Mesenteric fat pad (tissue), 1 donor: Measurements from ENCODE around the gene KTN1. TPM values are rescaled to one million over a fixed set of nuclear protein-coding genes. Genes with fewer than 3 reads are reported as not detected.

Experiments
- DNase-seq: peaks from one replicate; pipeline ENCODE4 v3.0.0-alpha.2; 2020; ENCODE audit warnings: low spot score
- long read RNA-seq: library from polyadenylated mRNA; unstranded; transcript quantifications from one replicate; pipeline ENCODE4 v2.0.0, GENCODE V29; 2020
- total RNA-seq: library from RNA; stranded (reverse); fragmentation: NEBNext Ultra II Directional; extraction: Animal tissue kit (Norgen Biotek cat#: 25700); gene quantifications from one replicate; pipeline ENCODE4 v1.2.1, GENCODE V29; 2021
- donor health status: DM: yes; HTN: yes; CAD: no.

The KTN1 gene, protein sequence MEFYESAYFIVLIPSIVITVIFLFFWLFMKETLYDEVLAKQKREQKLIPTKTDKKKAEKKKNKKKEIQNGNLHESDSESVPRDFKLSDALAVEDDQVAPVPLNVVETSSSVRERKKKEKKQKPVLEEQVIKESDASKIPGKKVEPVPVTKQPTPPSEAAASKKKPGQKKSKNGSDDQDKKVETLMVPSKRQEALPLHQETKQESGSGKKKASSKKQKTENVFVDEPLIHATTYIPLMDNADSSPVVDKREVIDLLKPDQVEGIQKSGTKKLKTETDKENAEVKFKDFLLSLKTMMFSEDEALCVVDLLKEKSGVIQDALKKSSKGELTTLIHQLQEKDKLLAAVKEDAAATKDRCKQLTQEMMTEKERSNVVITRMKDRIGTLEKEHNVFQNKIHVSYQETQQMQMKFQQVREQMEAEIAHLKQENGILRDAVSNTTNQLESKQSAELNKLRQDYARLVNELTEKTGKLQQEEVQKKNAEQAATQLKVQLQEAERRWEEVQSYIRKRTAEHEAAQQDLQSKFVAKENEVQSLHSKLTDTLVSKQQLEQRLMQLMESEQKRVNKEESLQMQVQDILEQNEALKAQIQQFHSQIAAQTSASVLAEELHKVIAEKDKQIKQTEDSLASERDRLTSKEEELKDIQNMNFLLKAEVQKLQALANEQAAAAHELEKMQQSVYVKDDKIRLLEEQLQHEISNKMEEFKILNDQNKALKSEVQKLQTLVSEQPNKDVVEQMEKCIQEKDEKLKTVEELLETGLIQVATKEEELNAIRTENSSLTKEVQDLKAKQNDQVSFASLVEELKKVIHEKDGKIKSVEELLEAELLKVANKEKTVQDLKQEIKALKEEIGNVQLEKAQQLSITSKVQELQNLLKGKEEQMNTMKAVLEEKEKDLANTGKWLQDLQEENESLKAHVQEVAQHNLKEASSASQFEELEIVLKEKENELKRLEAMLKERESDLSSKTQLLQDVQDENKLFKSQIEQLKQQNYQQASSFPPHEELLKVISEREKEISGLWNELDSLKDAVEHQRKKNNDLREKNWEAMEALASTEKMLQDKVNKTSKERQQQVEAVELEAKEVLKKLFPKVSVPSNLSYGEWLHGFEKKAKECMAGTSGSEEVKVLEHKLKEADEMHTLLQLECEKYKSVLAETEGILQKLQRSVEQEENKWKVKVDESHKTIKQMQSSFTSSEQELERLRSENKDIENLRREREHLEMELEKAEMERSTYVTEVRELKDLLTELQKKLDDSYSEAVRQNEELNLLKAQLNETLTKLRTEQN (N-terminal part only)
- total RNA-seq, result 159 TPM
- long read RNA-seq, partial matches to known transcripts, result 34 of 37 reads
- long read RNA-seq, other reads (novel, unspliced or antisense), result 3 of 37 reads

DNA sequence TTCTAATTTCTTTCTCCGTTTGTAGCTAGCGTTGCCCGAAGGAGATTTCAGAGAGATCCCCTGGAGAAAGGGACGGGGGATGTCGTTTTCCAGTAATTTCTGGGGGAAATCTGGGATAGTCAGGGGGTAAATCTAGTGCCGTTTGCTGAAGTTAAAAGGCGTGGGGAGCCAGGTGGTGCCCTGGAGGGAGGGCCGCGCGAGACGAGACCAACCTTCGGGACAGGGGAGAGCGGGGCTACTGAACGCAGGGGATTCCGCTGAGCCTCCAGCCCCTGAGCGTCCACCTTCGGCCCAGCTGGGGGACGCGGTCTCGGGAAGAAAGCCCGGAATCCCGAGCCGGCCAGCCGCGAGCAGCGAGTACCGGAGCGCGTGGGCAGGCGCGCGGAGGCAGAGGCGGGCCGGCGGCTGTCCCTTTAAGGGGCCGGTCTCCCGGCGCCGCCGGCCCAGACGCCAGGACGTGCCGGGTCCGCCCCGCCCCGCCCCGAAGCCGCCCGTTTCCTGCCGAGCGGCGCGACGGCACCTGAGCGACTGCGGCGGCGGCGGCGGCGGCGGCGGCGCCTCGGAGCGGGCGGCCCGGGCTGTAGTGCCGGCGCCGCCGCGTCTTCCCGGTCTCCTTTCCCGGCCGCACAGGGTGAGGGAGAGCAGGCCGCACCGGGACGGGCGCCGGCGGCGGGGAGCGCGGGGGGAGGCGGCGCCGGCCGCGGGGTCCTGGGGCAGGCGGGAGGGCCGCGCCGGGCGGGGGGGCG, at the start of gene KTN1:
Gene KTN1, plus strand, starts transcription at position 484 of the 746 bp plus-strand sequence. CDS start 31,842 bp downstream, outside the sequence.
- DNase-seq, result peak; percentile 93

GRCh38 chr14:55530464-55530863, 49.5 kb upstream of the KTN1 start:
- DNase-seq, result no peak

- DNase-seq, result no peak
These were observed 47.2 kb upstream of the KTN1 start for GRCh38 chr14:55532645-55533344.

GRCh38 chr14:55533960-55534359, 46.0 kb upstream of the KTN1 start:
- DNase-seq, result no peak

DNA sequence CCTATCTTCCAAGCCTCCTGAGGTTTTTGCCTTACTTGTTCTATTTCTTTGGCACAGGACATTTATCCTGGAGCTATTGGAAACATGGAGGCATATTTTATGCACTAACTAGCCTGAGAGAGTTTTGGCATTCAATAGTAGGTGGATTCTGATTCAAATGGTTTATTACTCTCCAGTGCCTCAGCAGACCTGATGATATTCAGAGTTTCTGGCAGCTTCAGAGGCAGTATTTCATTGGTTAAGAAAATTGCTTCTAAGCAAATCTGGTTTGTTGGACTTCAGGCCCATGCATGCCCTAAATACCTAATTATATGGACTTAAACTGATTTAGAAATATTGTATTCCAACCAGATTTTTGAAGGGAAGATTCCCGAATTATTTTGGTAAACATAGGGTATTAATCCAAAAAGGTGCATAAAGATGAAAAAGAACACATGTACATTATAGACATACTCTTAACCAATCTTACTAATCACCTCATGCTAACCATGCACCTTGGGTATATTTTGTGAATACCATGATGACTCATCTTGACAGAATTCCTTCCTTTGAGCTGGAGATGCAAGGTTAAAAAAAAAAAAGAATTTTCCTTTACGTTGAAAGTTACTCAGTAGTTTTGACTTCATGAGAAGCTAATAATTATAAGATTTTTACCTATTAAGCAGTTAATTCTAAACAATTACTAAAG, 44.3 kb upstream of the KTN1 start:
- DNase-seq, result no peak

GRCh38 chr14:55536204-55536708, 43.8 kb upstream of the KTN1 start:
- no peak for DNase-seq

GRCh38 chr14:55537782-55538181, 42.2 kb upstream of the KTN1 start:
- no peak for DNase-seq

DNA sequence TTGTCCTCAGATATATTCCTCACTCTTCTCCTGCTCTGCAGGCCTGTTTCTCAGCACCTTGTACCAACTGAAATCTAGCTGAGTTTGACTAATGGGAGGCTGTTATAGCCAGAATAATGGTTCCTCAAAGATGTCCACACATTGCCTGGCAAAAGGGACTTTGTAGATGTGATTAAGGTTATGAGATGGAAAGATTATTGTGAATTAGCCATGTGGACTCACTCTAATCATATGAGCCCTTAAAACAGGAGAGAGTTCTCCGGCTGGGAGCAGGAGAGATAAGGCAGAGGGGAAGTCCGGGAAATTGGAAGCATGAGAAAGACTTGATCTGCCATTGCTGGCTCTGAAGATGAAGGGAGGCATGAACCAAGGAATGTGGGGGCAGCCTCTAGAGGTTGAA, 40.0 kb upstream of the KTN1 start:
- no peak for DNase-seq

- DNase-seq, result no peak
These were observed 38.9 kb upstream of the KTN1 start for GRCh38 chr14:55540847-55541773.

GRCh38 chr14:55545779-55546178, 34.2 kb upstream of the KTN1 start:
- DNase-seq, result no peak

GRCh38 chr14:55546212-55546874, 33.7 kb upstream of the KTN1 start:
- DNase-seq, result no peak

GRCh38 chr14:55547650-55548315, 32.2 kb upstream of the KTN1 start:
- no peak for DNase-seq

DNA sequence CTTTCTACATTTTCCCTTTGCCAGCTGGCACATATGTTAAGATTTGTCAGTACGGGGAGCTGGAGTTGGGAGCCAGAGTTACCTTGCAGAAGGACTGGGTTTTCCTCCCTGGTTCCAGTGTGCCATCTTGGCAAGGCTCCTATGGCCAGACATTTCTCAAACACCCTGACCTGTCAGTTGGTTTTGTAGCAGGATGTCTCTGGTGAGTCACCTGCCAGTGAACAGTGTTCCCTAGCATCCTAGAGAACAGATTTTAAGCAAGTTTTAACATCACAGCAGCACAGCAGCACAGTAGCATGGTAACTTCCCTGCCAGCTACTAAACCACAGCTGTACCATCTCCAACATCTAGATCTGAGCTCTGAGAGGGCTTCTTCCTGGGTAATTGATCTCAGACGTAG, 26.2 kb upstream of the KTN1 start:
- no peak for DNase-seq

DNA sequence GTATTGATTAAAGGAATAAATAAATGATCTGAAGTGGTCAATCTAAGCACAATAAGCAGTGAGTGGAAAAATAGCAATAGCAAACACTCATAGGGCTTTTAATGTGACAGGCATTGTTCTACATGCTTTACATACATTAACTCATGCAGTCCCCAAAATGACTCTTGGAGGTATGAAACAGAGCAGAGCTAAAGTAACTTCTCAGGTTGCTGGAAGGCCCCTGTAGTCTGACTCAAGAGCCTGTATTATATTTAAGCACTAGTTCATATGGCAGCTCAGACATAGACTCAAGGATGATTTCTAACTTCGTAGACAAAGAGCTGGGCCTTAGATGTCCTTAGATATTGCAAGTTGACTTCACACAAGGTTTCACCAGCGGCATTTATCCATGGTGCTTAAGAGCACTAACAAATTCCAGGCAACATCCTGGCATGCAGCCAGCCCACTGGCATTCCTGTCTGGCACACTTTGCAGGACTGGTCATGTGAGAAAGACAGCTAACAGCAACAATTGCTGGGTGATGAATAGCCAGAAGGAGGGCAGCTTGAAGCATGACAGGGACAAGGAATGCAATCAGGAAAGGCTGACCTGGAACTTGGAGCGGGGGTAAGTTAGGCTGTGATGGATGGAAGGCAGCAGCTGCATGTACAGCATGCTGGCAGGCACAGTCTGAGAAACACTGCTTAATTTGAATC, 22.9 kb upstream of the KTN1 start:
- DNase-seq, result no peak

GRCh38 chr14:55562135-55562534, 17.9 kb upstream of the KTN1 start:
- DNase-seq, result no peak

DNA sequence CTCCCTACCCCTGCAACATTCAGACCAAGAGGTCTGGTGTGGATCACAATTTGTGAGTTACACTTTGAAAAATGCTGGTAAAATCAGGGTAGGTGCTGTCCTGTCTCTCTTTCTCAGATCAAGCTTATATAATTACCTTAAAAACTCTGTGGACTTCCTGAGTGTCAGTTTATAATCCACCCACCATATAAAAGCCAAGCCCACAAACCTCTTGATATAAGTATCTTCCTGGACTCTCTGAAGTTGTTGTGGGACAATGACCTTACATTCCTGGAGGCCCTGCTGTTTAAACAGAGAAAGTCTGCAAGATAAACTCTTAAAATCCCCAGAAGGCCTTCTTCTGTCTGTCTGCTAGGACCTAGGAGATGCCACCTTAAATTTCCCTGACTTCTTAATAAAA, 11.4 kb upstream of the KTN1 start:
- DNase-seq, result no peak
